Measurements from ENCODE around the gene RYR3.

GRCh38 chr15:33449810-33450209, 139.0 kb downstream of the RYR3 start:
- TF ChIP-seq, protein P1, sequence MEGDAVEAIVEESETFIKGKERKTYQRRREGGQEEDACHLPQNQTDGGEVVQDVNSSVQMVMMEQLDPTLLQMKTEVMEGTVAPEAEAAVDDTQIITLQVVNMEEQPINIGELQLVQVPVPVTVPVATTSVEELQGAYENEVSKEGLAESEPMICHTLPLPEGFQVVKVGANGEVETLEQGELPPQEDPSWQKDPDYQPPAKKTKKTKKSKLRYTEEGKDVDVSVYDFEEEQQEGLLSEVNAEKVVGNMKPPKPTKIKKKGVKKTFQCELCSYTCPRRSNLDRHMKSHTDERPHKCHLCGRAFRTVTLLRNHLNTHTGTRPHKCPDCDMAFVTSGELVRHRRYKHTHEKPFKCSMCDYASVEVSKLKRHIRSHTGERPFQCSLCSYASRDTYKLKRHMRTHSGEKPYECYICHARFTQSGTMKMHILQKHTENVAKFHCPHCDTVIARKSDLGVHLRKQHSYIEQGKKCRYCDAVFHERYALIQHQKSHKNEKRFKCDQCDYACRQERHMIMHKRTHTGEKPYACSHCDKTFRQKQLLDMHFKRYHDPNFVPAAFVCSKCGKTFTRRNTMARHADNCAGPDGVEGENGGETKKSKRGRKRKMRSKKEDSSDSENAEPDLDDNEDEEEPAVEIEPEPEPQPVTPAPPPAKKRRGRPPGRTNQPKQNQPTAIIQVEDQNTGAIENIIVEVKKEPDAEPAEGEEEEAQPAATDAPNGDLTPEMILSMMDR (IDR thresholded peaks at IDR 0.05; ENCODE audit: insufficient read depth, low read length, poor library complexity, severe bottlenecking), result no peak
- no peak for TF ChIP-seq EZH2phosphoT487 (conservative IDR thresholded peaks at IDR 0.05; ENCODE audit: low read length)

Measured in SU-DHL-6 (cell line).